OCI-LY1 (cell line): Measurements from ENCODE around the gene DIDO1.

Experiments used
- EZH2 ChIP-seq: fragments of 200-600 bp; sonication (generic), shearing (Covaris generic); IDR thresholded peaks from 2 replicates; pipeline ENCODE4 v1.8.0; 2017; ENCODE audit warnings: borderline replicate concordance, mixed run types, mild to moderate bottlenecking, antibody characterized with exemption, low read length, moderate library complexity, mixed read lengths
- TF ChIP-seq, protein P1 (sequence below): fragments of 200-600 bp; sonication (generic), shearing (Covaris generic); IDR thresholded peaks from 2 replicates; pipeline ENCODE4 v1.5.1; 2017; ENCODE audit warnings: mild to moderate bottlenecking, antibody characterized with exemption, low read length, moderate library complexity, mixed read lengths

DNA sequence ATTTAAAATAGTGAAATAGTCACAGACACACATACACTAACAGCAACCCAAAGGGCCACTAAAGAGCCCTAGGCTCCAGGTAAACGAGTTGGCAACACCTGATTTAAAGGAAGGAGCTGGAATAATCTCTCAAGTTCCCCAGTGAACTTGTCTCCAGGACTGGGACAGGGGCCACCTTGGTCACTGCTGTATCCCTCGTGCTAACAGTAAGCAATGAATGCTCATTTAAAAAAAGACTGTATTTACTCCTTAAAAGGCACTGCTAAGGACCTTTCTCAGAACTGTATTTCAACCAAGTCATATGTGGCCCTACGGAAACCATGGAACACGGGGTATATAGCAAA, 1.3 kb downstream of the DIDO1 start:
- TF ChIP-seq, protein P1, sequence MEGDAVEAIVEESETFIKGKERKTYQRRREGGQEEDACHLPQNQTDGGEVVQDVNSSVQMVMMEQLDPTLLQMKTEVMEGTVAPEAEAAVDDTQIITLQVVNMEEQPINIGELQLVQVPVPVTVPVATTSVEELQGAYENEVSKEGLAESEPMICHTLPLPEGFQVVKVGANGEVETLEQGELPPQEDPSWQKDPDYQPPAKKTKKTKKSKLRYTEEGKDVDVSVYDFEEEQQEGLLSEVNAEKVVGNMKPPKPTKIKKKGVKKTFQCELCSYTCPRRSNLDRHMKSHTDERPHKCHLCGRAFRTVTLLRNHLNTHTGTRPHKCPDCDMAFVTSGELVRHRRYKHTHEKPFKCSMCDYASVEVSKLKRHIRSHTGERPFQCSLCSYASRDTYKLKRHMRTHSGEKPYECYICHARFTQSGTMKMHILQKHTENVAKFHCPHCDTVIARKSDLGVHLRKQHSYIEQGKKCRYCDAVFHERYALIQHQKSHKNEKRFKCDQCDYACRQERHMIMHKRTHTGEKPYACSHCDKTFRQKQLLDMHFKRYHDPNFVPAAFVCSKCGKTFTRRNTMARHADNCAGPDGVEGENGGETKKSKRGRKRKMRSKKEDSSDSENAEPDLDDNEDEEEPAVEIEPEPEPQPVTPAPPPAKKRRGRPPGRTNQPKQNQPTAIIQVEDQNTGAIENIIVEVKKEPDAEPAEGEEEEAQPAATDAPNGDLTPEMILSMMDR, result no peak
- no peak for TF ChIP-seq EZH2
